Left renal cortex interstitium (tissue), 4 donors: ENCODE results near the gene LTO1. TPM values are rescaled to one million over a fixed set of nuclear protein-coding genes. Genes with fewer than 3 reads are reported as not detected.
A peak's percentile ranks its signal among the peaks of the same experiment; 100 is the strongest.

Experiments used
- DNase-seq, 4 donors: peaks; one replicate each; pipeline ENCODE4 v3.0.0-alpha.2; 2013; ENCODE audit warnings: low read depth in 4 of 4, low spot score in 2 of 4, missing footprints in 1 of 4
- polyA plus RNA-seq, 4 donors: library from polyadenylated mRNA; unstranded; fragments of 120-200 nt; gene quantifications; one replicate each; pipeline ENCODE4 v1.2.1, GENCODE V29; 2013; ENCODE audit not compliant: insufficient read length in 4 of 4

LTO1 gene
- polyA plus RNA-seq, 4 donors = 18.7 to 35.7 (median 30.0) TPM

DNA sequence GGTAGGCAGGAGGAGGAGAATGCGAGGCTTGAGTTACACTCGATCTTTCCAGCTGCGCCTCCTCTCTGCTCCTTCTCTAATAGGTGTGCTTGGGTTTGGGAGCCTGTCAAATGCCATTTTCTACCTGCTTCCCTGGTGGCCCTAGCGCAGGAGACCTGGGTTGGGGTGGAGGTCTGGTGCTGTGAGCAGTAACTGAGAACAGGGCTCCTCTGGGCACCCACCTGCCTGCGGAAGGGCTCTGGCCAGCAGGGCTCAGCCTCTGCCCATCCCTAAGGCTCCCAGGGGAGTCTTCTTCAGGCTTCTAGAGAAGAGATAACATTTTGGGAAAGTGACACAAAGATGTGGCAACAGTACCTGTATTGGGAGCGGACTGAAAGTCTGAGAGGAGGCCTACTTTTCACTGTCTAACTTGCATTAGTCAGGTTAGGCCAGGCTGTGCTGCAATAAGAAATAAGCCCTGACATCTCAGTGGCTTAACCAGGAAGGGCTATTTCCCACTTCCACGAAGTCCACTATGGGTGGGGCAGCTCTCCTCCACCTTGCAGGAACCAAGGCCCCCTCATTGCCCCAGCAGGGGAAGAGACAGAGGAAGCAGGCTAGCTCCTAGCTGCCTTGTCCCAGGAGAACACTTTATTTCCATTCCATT, 7.7 kb upstream of the LTO1 start:
- DNase-seq = no peak

DNA sequence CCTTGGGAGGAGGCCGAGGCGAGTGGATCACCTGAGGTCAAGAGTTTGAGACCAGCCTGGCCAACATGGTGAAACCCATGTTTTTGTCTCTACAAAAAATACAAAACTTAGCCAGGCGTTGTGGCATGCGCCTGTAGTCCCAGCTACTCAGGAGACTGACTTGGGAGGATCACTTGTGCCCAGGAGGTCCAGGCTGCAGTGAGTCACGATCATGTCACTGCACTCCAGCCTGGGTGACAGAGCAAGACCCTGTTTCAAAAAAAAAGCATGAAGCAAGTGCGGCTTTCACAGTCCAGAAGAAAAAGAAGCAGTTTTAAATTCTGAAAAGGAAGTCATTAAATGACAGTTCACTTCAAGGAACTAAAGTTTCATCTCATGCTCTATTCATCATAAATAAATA, 7.1 kb upstream of the LTO1 start:
- no peak for DNase-seq

DNA sequence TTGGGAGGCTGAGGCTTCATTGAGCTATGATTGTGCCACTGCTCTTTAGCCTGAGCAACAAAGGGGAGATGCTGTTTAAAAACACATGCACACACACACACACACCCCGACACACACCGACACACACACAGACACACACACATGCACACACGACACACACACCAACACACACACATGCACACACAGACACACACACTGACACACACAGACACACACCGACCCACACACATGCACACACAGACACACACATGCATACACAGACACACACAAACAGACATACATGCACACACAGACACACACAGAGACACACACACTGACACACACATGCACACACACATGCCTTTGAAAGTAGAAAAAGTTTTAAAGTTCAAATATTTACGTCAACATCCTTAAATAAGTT, 5.5 kb upstream of the LTO1 start:
- no peak for DNase-seq

DNA sequence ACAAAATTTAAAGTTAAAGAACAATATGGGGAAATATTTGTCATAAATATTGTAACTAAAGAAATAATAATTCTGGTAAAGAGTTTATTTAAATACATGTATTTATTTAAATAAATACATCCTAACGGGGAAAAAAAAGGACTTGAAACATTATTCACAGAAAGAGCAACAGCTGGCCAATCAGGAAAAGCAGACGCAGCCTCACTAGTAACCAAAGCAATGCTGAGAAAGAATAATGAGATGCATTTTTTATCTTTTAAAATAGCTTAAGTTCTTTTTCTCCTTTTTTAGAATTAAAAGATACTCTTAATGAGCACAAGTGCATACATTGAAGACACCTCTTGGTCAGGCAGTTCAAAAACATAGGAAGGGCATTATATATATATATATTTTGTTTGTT, 2.6 kb upstream of the LTO1 start:
- no peak for DNase-seq

DNA sequence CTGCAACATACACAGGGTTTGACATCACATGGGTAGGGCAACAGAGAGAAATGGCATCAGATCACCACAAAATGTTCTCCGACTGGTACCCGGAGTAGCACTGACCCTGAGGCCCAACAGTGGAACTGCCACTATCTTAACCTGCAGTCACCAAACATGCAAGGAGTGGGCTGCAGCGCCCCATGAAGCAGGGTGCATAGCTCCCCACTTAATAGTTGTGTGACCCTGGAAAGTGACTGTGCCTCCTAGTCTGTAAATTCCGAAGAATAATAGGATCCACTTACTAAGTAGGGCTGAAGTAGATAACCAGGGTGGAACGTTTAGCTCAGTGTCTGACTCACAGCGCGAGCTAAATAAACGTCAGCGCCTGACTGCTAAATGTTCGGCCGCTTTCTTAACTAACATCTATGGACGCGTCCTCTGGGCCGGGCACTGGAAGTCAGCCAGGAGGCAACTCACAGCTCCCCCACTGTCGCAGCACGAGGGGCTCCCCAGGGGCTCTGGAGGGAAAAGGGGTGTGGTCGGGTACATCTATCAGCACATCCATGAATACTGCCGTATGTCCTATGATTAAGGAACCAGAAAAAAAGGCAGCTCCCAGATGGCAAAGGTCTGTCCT, 777 bp downstream of the LTO1 start:
- no peak for DNase-seq

DNA sequence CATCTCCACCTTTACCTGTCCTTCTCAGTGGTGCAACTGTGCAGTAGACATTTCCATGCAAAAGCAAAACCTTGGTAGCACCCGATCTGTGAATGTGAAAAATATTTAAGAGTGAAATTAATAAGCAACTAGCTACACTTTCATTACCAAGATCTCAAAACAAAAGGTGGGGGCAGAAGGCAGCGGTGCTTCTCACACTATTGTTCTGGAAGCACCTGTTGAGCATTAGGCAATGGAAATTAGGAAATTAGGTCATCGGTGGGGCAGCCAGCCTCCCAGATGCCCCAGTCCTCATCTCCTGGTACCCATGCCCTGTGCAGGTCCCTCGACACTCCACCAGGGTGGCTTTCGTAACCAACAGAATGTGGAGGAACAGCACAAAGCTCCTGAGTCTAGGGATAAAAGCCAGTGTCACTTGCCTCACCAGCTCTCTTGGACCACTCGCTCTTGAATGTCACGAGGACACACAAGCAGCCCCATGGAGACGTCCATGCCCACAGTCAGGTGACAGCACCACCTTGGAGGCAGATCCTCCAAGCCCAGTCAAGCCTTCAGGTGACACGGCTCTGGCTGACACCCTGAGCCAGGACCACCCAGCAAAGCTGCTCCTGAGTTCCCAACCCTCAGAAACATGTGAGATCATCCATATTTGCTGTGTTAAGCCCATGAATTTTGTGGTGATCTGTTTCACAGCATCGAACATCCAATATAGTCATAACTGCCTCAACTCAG, 3.3 kb downstream of the LTO1 start:
- DNase-seq = no peak

DNA sequence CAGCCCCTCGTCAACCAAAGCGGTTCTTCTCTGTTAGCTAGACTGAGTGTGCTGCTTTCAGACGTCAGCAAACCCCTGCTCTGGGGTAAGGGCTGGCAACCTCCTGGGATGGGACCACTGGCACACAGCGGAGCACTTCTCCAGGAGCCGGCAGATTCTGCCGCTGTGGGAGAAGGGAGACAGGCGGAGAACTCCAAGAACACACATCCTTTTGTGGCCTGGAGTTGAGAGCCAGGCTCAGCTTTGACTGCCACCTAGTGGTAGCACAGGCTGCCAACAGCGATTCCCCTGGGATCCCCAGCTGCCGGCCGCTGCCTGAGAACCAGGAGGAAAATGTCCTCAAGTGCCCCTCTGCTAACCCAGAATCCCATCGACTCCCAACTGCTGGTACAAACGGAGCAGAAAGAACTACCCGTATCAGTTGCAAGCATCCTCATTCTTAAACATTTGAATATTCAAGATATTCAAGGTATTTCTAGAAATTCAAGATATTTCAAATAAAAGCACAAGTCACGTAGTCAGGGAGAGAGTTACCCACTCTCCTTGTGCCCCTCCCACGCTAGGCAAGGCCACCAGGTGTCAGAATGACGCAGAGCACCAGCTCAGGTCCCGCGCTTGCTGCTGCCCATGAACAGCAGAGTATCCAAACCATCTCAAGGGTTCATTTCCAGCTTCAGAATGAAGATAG, 4.9 kb downstream of the LTO1 start:
- DNase-seq = peak in 3 of 4 donors; percentile 71 to 79 (median 72)

DNA sequence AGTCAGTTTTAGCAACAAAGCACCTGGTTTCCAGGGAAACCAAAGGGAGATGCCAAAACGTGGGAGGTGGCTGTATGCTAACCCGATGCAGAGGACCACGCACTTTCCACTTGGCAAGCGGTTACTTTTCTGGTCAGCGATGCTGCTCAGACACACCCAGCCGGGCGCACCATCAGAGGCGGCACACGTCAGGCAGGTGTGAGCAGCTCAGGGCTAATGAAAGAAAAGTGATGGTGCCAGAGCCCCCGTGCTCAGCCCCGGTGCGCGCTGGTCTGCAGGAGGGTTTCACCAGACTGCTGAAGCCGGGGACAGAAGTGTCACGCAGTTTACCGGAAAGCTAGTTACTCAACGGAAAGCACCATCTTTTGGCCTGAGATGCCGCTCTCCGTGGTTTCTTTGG, 5.7 kb downstream of the LTO1 start:
- DNase-seq = no peak

DNA sequence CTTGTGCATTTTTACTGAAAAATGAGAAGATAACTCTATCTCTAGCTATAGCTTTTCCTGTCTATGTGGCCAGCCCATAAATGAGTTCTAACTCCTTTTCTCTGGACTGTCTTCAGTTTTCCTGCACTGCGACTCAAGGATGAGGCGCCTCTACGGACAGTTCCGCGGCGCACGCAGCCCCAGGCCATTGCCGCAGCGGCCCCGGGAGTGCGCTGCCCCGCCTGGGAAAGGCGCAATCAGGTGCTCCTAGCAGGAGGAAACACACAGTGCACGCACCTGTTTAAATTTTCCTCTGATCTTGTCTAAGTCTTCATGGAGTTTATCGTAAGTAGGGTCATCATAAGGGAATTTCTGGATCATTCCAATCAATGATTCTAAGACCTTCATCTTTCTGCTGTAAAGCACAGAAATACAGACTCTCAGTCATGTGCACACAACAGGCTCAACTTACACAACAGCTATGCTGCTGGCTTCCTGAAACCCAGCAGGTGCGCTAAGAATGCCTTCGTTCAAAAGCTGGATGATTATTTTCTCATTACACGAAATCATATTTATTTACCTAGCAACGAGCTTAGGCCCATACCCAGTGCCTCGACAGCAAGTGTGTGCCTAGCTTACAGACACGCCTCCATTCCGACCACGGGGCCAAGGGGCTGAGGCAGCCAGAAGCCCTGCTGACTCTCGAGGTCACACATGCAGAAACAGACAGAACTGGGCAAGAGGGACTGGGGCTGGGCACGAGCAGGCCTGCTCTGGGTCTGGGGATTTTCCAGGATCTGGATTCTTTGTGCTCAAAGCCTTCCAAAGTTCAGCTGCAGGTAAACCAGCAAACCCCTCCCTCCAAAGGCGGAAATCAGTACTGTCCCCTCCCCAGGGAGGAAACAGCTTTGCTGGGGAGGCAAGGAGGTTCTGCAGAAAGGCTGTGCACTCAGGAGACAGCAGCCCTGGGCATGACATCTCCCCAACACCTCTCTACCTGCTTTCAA, 7.2 kb downstream of the LTO1 start:
- no peak for DNase-seq

DNA sequence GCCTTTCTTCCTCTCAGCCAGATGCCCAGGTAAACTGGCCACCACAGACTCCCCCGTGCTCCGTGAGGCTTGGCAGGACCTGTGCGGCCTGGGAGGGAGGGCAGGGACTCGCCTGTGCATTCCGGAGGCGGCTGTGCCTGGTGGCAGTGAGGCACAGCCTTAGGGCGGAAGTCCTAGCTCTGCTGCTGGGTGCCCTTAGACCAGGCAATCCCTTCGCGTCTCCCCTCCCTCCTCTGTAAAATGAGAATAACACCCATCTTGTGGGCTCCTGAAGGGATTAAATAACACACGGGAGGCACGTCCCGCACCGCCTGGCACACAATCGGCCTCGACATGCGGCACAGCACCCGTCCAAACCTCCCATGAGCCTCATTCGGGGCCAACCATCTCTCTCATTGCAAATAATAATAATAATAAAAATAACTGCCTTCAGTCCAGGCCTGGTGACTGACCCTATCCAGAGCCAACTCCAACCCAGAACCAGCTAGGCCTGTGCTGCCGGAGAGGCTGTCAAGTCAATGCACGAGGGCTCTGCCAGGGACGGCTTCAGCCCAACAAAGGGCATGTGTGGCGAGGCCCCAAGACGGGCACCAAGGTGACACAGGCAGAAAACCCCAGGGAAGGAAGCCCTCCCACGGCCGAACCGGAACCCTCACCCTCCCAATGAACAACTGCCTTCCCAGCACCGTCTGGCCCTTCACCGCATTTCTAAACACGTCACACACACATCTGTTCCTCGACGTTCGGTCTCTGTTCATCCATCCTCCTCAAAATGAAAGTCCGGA, 8.2 kb downstream of the LTO1 start:
- no peak for DNase-seq

DNA sequence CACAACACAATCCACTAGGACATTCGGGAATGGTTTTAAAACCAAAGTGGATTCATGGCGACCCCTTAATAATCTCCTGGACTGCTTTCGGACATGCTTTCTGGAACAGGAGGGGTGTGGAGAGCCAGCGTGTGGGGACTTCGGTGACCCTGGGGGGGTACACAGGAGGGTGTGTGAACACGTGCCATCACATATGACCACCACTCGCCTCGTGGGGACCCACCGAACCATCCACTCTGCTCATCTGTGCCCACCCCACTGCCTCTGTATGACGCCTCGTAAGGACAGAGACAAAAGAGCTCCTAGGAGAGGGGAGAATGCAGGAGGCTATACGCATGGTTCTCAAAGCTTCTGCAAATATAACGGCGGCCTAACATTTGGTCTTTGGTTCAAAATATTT, 8.9 kb downstream of the LTO1 start:
- DNase-seq = no peak

DNA sequence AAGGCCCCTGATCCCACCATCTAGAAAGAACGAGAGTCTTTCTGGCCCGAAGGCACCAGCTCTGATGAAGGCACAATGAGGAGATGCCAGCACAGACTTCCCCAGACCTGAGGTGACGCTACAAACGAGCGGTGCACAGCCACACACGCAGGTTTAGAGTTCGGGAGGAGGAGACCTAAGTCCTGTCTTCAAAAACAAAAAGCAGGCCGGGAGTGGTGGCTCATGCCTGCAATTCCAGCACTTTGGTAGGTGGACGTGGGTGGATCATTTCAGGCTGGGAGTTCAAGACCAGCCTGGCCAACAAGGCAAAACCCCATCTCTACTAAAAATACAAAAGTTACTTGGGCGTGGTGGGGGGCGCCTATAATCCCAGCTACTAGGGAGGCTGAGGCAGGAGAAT, 9.5 kb downstream of the LTO1 start:
- DNase-seq = no peak

DNA sequence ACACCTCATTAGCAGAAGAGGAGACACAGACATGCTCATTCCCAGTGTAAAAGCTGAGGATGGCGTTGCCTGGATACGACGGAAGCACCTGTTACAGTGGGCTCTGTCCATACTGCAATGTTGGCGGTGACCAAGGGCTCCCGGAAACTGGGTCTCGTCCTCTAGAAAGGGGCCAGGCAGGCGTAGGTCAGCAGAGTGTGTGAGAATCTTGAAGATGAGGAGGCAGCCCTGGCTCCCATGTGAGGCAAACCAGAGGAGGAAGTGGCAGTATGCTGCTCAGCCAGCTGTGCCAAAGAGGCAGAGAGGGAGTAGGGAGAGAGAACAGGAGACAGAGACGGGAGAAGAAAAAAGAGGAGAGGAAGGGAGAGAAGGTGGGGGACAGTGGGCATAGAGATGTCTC, 10.3 kb downstream of the LTO1 start:
- DNase-seq = no peak

DNA sequence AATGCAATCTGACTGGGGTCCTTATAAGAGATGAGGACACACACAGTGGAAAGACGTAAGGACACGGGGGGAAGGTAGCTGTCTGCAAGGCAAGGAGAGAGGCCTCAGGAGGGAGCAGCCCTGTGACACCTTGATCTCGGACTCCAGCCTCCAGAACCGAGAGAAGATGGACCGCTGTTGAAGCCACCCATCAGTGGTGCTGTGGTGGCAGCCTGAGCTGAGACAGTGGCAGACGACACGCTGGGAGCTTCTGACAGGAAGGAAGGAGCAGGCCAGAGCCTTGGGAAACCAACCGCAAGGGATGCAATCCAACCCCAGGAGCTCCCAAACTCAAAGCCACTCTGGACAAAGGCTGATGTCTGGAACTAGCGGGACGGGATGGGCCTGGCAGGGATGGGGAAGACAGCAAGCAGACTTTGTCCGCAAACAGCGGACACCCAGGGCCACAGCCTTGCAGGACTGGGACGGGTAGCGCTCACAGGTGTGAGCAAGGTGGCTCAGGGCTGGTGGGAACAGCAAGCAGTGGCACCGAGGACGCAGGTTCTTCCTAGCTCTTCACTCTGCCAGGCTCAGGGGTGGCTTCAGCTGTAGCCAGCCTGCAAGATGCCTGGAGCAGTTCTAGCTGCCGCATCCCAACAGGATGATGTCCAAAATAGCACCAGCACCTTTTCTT, 10.9 kb downstream of the LTO1 start:
- no peak for DNase-seq

DNA sequence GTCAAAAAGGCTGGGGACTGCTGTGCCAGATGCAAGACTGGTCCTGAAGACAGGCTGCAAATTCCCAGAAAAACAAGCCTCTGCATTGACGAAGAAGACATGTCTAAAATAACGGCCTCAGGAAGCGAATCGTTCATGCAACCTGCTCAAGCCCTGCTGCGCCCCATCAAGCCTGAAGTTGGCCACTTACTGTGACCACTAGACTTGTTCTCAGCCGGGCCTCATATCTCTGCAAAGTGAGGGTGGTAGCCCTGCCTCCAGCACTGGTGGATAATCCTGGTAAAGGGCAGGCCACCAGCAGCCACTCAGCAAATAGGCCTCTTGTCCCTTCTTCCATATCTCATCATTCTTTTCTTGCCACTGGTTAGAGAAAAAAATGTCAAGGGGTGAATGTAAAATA, 11.8 kb downstream of the LTO1 start:
- DNase-seq = no peak

DNA sequence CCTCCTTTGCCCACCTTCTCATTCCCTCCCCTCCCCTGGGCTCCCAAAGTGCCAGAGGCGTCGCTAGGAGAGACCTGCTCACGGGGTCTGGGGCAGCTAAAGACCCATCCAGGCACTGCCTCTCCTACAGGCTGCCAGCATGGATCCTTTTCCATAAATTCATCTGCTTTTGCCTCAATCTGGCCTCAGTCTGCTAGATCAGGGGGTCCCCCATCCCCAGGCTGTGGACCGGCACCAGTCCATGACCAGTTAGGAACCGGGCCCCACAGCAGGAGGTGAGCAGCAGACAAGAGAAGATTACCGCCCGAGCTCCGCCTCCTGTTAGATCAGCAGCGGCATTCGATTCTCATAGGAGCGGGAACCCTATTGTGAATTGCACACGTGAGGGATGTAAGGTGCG, 12.3 kb downstream of the LTO1 start:
- no peak for DNase-seq

DNA sequence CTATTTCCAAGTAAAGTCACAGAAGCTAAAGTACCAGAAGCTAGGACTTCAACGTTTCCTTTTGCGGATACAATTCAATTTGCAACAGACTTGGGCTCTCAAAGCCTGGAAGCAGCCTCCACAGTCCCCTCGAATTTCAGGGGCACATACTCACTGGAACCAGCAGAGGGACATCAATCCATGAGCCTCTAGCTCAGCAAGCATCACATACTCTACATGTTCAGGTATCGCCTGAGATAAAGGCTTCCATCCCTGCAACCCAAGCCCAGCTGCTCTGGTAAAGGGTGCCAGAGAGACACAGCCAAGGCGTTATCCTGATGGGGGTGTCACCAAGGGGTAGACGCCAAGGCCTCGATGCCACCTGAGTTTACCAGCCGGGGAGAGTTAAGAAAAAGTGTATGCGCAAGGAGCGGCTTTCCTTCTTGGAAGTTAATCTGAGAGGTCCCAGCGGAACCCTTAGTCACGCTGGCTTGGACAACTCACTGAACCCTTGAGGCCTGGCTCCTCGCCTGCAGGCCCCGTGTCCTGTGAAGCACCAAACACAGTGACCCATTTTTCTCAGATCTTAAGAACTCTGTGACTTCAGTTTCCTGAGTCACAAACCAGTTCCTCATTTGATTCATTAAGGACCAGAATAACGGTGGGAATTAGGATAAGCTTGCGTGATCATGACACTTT, 13.0 kb downstream of the LTO1 start:
- DNase-seq = no peak

DNA sequence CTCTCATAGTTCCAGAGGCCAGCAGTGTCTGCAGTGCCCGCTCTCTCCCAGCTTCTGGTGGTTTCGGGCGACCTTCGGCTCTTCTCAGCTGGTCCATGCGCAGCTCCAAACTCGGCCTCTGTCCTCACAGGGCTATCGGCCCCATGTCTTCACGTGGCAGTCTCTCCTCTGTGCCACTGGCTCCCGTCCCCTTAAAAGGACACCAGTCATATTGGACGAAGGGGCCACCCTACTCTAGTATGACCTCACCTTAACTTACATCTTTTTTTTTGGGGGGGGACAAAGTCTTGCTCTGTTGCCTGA, 13.8 kb downstream of the LTO1 start:
- no peak for DNase-seq
